ENCODE measurements around the gene SNAPC2. TPM values are rescaled to one million over a fixed set of nuclear protein-coding genes. Genes with fewer than 3 reads are reported as not detected.

Gene SNAPC2
- total and polyA plus RNA-seq, 2 donors (not counting 1 experiment from before 2014, with no cell fraction given): 19.9 to 21.7 TPM

DNA sequence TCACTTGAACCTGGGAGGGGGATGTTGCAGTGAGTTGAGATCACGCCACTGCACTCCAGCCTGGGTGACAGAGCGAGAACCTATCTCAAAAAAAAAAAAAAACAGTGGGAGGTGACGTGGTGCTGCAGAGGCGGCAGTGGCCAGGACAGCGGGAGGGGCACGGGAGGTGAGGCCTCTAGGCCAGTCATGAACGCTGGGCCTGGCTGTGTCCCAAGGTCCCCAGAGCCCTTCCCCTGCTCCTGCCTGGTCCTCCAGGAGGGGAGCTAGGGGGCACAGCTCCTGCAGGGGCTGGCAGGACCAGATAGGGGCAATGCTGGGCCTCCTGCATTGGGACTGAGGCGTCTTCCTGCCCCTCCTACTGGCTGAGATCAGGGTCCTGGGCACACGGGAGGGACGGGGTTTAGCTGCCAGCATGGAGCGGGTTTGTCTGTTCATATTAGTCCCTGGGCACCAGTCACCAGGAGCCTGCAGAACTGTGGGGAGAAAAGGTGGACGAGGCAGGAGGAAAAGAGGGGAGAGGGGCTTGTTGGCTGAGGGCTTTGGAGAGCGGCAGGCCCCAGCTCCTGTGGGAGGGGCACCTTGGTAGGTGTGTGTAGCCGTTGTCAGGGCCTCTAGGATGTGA, 11.9 kb upstream of the SNAPC2 start:
- intact Hi-C loops (cut with micrococcal nuclease): no loop called here

More for the DNA sequence above, 11.9 kb upstream of the SNAPC2 start:
- no peak overlapping the region for H2AFZ ChIP-seq (ENCODE audit: insufficient read depth, low read depth, low read length, poor library complexity, severe bottlenecking)
- no peak overlapping the region for H3K4me3 Mint-ChIP-seq
- peaks cover 87% of the 10 kb centered on the region for H4K20me1 ChIP-seq (ENCODE audit: control insufficient read depth, insufficient read depth, low read length, poor library complexity, severe bottlenecking)
- peaks cover 22% of the 10 kb centered on the region for H3K4me1 Mint-ChIP-seq
- H3K27ac ChIP-seq (ENCODE audit: low read length in 2 of 2): no peak overlapping the region
- H3K9me3 ChIP-seq (ENCODE audit: control extremely low read depth in 1 of 3, control insufficient read depth in 2 of 3, insufficient read depth in 1 of 3, low read length in 2 of 3): peaks cover 0 to 1% (median 0%) of the 10 kb centered on the region in 3 donors
- peaks cover 13% of the 10 kb centered on the region in 2 donors for H3K4me1 ChIP-seq (ENCODE audit: control insufficient read depth in 2 of 2, insufficient read depth in 2 of 2, low read length in 2 of 2)
- ChIA-PET CTCF (interaction anchor here (1.3 kb wide), 1 partner anchor 9 kb away, joined by 3 read pairs; no protein-coding TSS in a partner anchor), POLR2A (interaction anchor here (0.6 kb wide), 1 partner anchor 157 kb away, joined by 3 read pairs; no protein-coding TSS in a partner anchor)
- no peaks in the 10 kb centered on the region for H3K9me3 Mint-ChIP-seq (ENCODE audit: insufficient read depth)
- H3K9ac ChIP-seq (ENCODE audit: low read length): no peak overlapping the region
- WGBS (ENCODE audit: insufficient coverage): 90% methylated on average over 13 of the region's 14 CpGs
- H3K27me3 Mint-ChIP-seq: no peaks in the 10 kb centered on the region
- no peak overlapping the region for H3K27ac Mint-ChIP-seq
- no peaks in the 10 kb centered on the region for H3K27me3 ChIP-seq (replicated peaks in 1 of 4; ENCODE audit: control extremely low read depth in 1 of 4, control insufficient read depth in 3 of 4, insufficient read depth in 4 of 4, low read length in 3 of 4)
- H3K4me3 ChIP-seq (ENCODE audit: control extremely low read depth in 1 of 5, extremely low read depth in 1 of 5, insufficient read depth in 1 of 5, low read depth in 2 of 5, low read length in 4 of 5): no peak overlapping the region
- peaks cover 41% of the 10 kb centered on the region for H3K79me2 ChIP-seq (ENCODE audit: control insufficient read depth, insufficient read depth, low read length)
- no peak overlapping the region for H3K4me2 ChIP-seq (replicated peaks; ENCODE audit: low read depth, low read length, poor library complexity, severe bottlenecking)
- ATAC-seq (ENCODE audit: low read depth) (no peak), DNase-seq (no peak)
- no peak for TF ChIP-seq CTCF (IDR thresholded peaks at IDR 0.05)
- TF ChIP-seq EZH2 (IDR thresholded peaks at IDR 0.05; ENCODE audit: borderline replicate concordance, insufficient read depth, low read depth, low read length, poor library complexity, severe bottlenecking): no peak
- peaks cover 3 to 41% of the 10 kb centered on the region in 2 experiments for H3K36me3 ChIP-seq (replicated peaks in 1 of 2; ENCODE audit: control extremely low read depth in 1 of 2, control insufficient read depth in 1 of 2, extremely low read depth in 1 of 2, insufficient read depth in 2 of 2, low read length in 1 of 2)
